Measurements from ENCODE around the gene FGF5. TPM values are rescaled to one million over a fixed set of nuclear protein-coding genes. Genes with fewer than 3 reads are reported as not detected.

Gene FGF5
- total RNA-seq, 1 experiment from 2014 or later: not detected

DNA sequence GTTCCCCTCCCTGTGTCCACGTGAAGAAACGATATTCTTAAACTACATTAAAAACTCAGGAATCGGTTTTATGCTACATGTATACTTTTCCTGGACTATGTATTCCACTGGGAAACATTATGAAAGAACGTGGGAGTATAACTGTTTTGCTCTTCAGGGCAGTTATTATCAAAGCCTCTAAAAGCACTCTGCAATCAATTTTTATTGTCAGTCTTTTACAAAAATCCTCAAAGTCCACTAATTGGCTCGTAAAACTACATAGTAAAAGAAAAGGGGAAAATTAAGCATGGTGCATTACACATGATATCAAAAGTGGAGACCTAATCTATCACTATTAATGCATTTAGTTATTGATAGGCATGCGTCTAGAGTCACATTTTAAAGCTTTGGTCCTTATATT, 57.7 kb downstream of the FGF5 start:
- no peak overlapping the region for H3K27ac Mint-ChIP-seq
- no peak overlapping the region for H3K4me3 Mint-ChIP-seq
- no peak overlapping the region for H4K91ac ChIP-seq (ENCODE audit: insufficient read length, low read depth, low read length)
- H2BK120ac ChIP-seq (ENCODE audit: low read depth, low read length, poor library complexity, severe bottlenecking): no peak overlapping the region
- H4K5ac ChIP-seq (ENCODE audit: insufficient read length, low read depth, low read length): no peak overlapping the region
- no peak overlapping the region for H3T11ph ChIP-seq (ENCODE audit: low read length)
- H3K14ac ChIP-seq (ENCODE audit: insufficient read depth, low read length): no peak overlapping the region
- H3K23me2 ChIP-seq (ENCODE audit: insufficient read length, low read depth, low read length, poor library complexity, severe bottlenecking): no peaks in the 10 kb centered on the region
- H2BK5ac ChIP-seq (ENCODE audit: insufficient read length, low read length): no peak overlapping the region
- no peaks in the 10 kb centered on the region for H3K27me3 ChIP-seq (ENCODE audit: insufficient read depth, low read length)
- H3K9me3 ChIP-seq (ENCODE audit: control insufficient read depth, low read depth, low read length): no peaks in the 10 kb centered on the region
- peaks cover 1% of the 10 kb centered on the region; the same call in 1 of the 2 replicates for H3K27me3 Mint-ChIP-seq (ENCODE audit: low read depth)
- no peak overlapping the region for H2BK15ac ChIP-seq (ENCODE audit: low read depth, low read length)
- TF ChIP-seq, protein P1, sequence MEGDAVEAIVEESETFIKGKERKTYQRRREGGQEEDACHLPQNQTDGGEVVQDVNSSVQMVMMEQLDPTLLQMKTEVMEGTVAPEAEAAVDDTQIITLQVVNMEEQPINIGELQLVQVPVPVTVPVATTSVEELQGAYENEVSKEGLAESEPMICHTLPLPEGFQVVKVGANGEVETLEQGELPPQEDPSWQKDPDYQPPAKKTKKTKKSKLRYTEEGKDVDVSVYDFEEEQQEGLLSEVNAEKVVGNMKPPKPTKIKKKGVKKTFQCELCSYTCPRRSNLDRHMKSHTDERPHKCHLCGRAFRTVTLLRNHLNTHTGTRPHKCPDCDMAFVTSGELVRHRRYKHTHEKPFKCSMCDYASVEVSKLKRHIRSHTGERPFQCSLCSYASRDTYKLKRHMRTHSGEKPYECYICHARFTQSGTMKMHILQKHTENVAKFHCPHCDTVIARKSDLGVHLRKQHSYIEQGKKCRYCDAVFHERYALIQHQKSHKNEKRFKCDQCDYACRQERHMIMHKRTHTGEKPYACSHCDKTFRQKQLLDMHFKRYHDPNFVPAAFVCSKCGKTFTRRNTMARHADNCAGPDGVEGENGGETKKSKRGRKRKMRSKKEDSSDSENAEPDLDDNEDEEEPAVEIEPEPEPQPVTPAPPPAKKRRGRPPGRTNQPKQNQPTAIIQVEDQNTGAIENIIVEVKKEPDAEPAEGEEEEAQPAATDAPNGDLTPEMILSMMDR (conservative IDR thresholded peaks at IDR 0.05): no peak
- no peak overlapping the region for H3K4me2 ChIP-seq (ENCODE audit: insufficient read depth, insufficient read length, low read length)
- WGBS (ENCODE audit: extremely low coverage, insufficient read length, low lambda C conversion rate): no CpG with 5 or more reads among the region's 6 CpGs
- no peak overlapping the region for H2AFZ ChIP-seq (ENCODE audit: low read length)
- H2BK20ac ChIP-seq (ENCODE audit: low read depth, low read length, poor library complexity, severe bottlenecking): no peak overlapping the region
- DNase-seq: no peak
- H3K18ac ChIP-seq (ENCODE audit: insufficient read length, low read depth, low read length): no peak overlapping the region
- H3K4me1 ChIP-seq (ENCODE audit: insufficient read depth, low read length): no peaks in the 10 kb centered on the region
- no peak overlapping the region for H2AK5ac ChIP-seq (ENCODE audit: insufficient read length, low read length)
- H3K36me3 Mint-ChIP-seq (ENCODE audit: insufficient read depth in 1 of 3, low read depth in 3 of 3): no peaks in the 10 kb centered on the region
- H3K4ac ChIP-seq (ENCODE audit: low read depth, low read length): no peak overlapping the region
- no peaks in the 10 kb centered on the region for H3K79me1 ChIP-seq (ENCODE audit: insufficient read depth, low read depth, low read length, poor library complexity, severe bottlenecking)
- H4K20me1 ChIP-seq (ENCODE audit: control insufficient read depth, insufficient read depth, insufficient read length): no peaks in the 10 kb centered on the region
- H2BK12ac ChIP-seq (ENCODE audit: insufficient read length, low read depth, low read length): no peak overlapping the region
- no peaks in the 10 kb centered on the region for H3K4me1 Mint-ChIP-seq
- no peak overlapping the region for H3K27ac ChIP-seq (ENCODE audit: insufficient read length, low read depth, low read length)
- no peak overlapping the region for H3K23ac ChIP-seq (ENCODE audit: insufficient read length, low read depth, low read length)
- H3K56ac ChIP-seq (ENCODE audit: insufficient read length, low read depth, low read length): no peak overlapping the region
- H4K8ac ChIP-seq (replicated peaks; ENCODE audit: insufficient read length, low read depth, low read length): no peak overlapping the region
- H3K79me2 ChIP-seq (ENCODE audit: insufficient read depth, low read length): no peaks in the 10 kb centered on the region
- H3K9ac ChIP-seq (ENCODE audit: extremely low read depth, insufficient read length, low read length): no peak overlapping the region
- no peaks in the 10 kb centered on the region for H3K9me3 Mint-ChIP-seq
